ENCODE measurements around the gene PLPP4. TPM values are rescaled to one million over a fixed set of nuclear protein-coding genes. Genes with fewer than 3 reads are reported as not detected.

PLPP4 gene
- total and polyA plus RNA-seq, 2 experiments from 2014 or later = 30.0 to 34.4 TPM

DNA sequence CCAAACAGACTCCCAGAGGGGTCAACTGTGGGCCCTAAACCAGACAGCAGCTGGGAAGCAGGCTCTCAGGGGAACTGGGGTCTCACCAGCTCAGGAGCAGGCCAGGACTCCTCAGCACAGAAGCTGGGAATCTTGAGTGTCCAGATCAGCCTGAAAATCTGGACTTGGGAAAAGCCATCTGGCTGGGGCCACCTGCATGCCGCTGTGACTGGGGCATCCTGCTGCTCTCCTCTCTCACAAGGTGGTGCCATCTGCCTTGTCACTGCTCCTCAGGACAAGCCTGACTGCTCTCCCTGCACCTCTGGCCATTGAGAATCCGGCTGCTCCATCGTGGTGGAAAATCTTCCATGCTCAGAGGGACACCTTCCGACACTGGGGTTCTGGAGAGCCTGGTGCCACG, 141.4 kb downstream of the PLPP4 start:
- WGBS, 2 experiments (ENCODE audit: low coverage in 1 of 2, low lambda C conversion rate in 2 of 2, missing lambda C conversion rate in 2 of 2) = 67 to 69% methylated on average over 5 of the region's 5 CpGs
- no peak for TF ChIP-seq EZH2 (IDR thresholded peaks at IDR 0.05; ENCODE audit: insufficient read depth, poor library complexity, severe bottlenecking)
- no peak for TF ChIP-seq EZH2phosphoT487 (IDR thresholded peaks at IDR 0.05; ENCODE audit: insufficient read depth, low read depth)
- no peak overlapping the region for H2AFZ ChIP-seq

DNA sequence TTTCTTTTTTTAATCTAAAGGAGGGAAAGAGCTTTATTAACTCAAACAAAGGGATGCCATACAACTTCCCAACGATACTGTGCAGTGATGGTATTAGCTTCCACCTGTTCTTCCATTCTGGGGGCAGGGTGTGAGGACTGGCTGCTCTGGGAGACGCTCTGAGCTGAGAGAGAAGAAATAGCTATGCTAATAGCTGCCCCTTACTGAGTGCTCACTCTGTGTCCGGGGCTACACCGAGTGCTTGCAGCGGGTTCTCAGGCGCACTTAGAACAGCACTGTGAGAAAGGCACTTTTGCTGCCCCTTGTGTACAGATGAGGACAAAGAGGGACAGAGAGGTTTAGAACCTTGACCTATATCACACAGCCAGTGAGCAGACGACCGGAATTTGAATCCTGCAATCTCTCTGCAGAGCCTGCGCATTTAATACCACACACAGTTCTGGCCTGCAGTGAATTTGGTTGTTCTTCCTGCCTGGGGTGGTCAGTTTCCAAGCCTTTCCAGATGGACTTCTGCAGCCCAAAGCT, 142.2 kb downstream of the PLPP4 start:
- TF ChIP-seq EZH2 (IDR thresholded peaks at IDR 0.05; ENCODE audit: insufficient read depth, poor library complexity, severe bottlenecking) (no peak), EZH2phosphoT487 (IDR thresholded peaks at IDR 0.05; ENCODE audit: insufficient read depth, low read depth) (no peak)
- DNase-seq = no peak
- H3F3A ChIP-seq (ENCODE audit: insufficient read depth) = no peaks in the 10 kb centered on the region
- no peak overlapping the region for H3K9ac ChIP-seq
- no peak overlapping the region for H3K4me3 ChIP-seq
- in situ Hi-C loops (cut with MboI) = no loop called here
- no peaks in the 10 kb centered on the region for H3K9me3 ChIP-seq (ENCODE audit: low read depth)
- no peak overlapping the region for H3K4me2 ChIP-seq (ENCODE audit: unreplicated experiment)
- H4K20me1 ChIP-seq (ENCODE audit: insufficient read depth) = no peaks in the 10 kb centered on the region
- no peaks in the 10 kb centered on the region for H3K27me3 ChIP-seq (replicated peaks; ENCODE audit: insufficient read depth)
- no peaks in the 10 kb centered on the region for H3K9me2 ChIP-seq (ENCODE audit: insufficient read depth)
- no peak overlapping the region for H2AFZ ChIP-seq
- 80% methylated on average over 9 of the region's 9 CpGs for whole genome bisulfite sequencing, 2 experiments (ENCODE audit: low coverage in 1 of 2, low lambda C conversion rate in 2 of 2, missing lambda C conversion rate in 2 of 2)
- H3K4me1 ChIP-seq (ENCODE audit: insufficient read depth) = no peaks in the 10 kb centered on the region
- no peak overlapping the region for H3K27ac ChIP-seq
- H3K36me3 ChIP-seq (ENCODE audit: low read depth) = no peaks in the 10 kb centered on the region
- H3K79me2 ChIP-seq (ENCODE audit: insufficient read depth) = no peaks in the 10 kb centered on the region

More for the DNA sequence above, 141.4 kb downstream of the PLPP4 start:
- H3K36me3 ChIP-seq (ENCODE audit: low read depth) = no peaks in the 10 kb centered on the region
- no peak overlapping the region for H3K9ac ChIP-seq
- H3K27me3 ChIP-seq (replicated peaks; ENCODE audit: insufficient read depth) = no peaks in the 10 kb centered on the region
- no peaks in the 10 kb centered on the region for H3K9me3 ChIP-seq (ENCODE audit: low read depth)
- H3K4me2 ChIP-seq (ENCODE audit: unreplicated experiment) = no peak overlapping the region
- no peaks in the 10 kb centered on the region for H3F3A ChIP-seq (ENCODE audit: insufficient read depth)
- no peaks in the 10 kb centered on the region for H3K4me1 ChIP-seq (ENCODE audit: insufficient read depth)
- H3K9me2 ChIP-seq (ENCODE audit: insufficient read depth) = no peaks in the 10 kb centered on the region
- no peak overlapping the region for H3K4me3 ChIP-seq
- DNase-seq = no peak
- no peak overlapping the region for H3K27ac ChIP-seq
- H4K20me1 ChIP-seq (ENCODE audit: insufficient read depth) = no peaks in the 10 kb centered on the region
- H3K79me2 ChIP-seq (ENCODE audit: insufficient read depth) = no peaks in the 10 kb centered on the region
- in situ Hi-C loops (cut with MboI) = no loop called here

DNA sequence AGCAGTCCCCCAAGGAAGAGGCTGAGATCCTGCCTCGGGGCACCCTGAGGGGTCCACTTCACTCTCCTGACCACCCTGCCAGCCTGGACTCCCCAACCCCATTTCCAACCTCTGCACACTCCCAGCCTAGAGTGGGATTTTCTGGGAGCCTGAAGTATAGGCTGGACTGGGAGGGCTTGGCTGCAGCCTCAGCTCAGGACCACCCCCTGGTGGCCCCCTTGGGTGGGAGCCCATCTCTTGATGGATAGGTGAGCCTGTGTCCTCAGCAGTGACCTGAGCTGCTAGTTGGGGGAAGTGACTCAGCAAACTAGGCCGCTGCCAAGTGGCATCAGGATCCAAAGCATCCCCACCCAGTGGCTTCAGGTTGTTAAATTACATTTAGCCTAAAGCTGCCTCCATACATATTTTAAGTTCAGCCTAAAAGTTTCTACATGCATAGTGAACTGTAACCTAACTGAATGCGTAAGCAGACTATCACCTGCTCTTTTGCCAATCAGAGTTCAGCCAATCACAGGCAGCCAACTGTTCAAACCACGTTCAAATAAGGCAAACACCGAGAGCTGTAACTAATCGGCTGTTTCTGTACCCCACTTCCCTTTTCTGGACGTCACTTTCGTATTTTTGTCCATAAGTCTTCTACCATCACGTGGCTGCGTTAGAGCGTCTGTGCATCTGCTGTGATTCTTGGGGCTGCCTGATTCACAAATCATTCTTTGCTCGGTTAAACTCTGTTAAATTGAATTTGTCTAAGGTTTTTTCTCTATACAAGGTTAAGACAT, 144.0 kb downstream of the PLPP4 start:
- Histone ChIP-seq H3K4me1 (ENCODE audit: insufficient read depth) (no peaks in the 10 kb centered on the region), H2AFZ (no peak overlapping the region), H3K9me2 (ENCODE audit: insufficient read depth) (no peaks in the 10 kb centered on the region), H3K36me3 (ENCODE audit: low read depth) (no peaks in the 10 kb centered on the region), H3K27ac (no peak overlapping the region), H3K4me3 (no peak overlapping the region), H3K79me2 (ENCODE audit: insufficient read depth) (no peaks in the 10 kb centered on the region), H3K27me3 (replicated peaks; ENCODE audit: insufficient read depth) (no peaks in the 10 kb centered on the region), H3K4me2 (ENCODE audit: unreplicated experiment) (no peak overlapping the region), H3K9ac (no peak overlapping the region), H3F3A (ENCODE audit: insufficient read depth) (no peaks in the 10 kb centered on the region), H4K20me1 (ENCODE audit: insufficient read depth) (no peaks in the 10 kb centered on the region), H3K9me3 (ENCODE audit: low read depth) (no peaks in the 10 kb centered on the region)
- in situ Hi-C loops (cut with MboI) = no loop called here
- TF ChIP-seq EZH2phosphoT487 (IDR thresholded peaks at IDR 0.05; ENCODE audit: insufficient read depth, low read depth) = no peak
- no peak for TF ChIP-seq EZH2 (IDR thresholded peaks at IDR 0.05; ENCODE audit: insufficient read depth, poor library complexity, severe bottlenecking)
- DNase-seq = peak; percentile 40
- WGBS, 2 experiments (ENCODE audit: low coverage in 1 of 2, low lambda C conversion rate in 2 of 2, missing lambda C conversion rate in 2 of 2) = 72 to 79% methylated on average over 12 of the region's 12 CpGs

DNA sequence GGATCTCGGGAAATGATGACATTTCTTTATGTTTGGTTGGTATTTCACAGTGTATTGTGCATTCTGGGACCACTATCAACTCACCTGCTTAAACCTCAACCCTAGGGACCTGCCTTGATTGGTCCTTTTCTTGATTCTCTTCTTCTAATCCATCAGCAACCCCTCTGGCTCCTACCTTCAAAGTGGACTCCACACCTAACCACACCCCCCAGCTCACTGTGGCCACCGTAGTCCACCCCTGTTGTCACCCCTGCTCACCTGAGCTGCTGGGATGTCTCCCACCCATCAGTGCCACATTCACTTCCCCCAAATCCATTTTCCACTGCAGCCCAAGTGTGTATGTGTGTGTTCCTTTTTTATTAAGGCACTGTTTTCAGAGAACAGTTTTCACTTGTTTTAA, 145.0 kb downstream of the PLPP4 start:
- WGBS, 2 experiments (ENCODE audit: low coverage in 1 of 2, low lambda C conversion rate in 2 of 2, missing lambda C conversion rate in 2 of 2) = 70 to 80% methylated on average over 2 of the region's 2 CpGs

More for the DNA sequence above, 145.0 kb downstream of the PLPP4 start:
- Histone ChIP-seq H2AFZ (no peak overlapping the region), H3K27ac (no peak overlapping the region), H3K9me3 (ENCODE audit: low read depth) (no peaks in the 10 kb centered on the region), H3F3A (ENCODE audit: insufficient read depth) (0 out of 2 replicates have a peak, but pooled peaks cover 2% of the 10 kb centered on the region), H3K27me3 (replicated peaks; ENCODE audit: insufficient read depth) (no peaks in the 10 kb centered on the region), H3K4me1 (ENCODE audit: insufficient read depth) (peaks cover 1% of the 10 kb centered on the region), H3K9ac (no peak overlapping the region), H3K4me2 (ENCODE audit: unreplicated experiment) (no peak overlapping the region), H4K20me1 (ENCODE audit: insufficient read depth) (no peaks in the 10 kb centered on the region), H3K79me2 (ENCODE audit: insufficient read depth) (no peaks in the 10 kb centered on the region), H3K4me3 (no peak overlapping the region), H3K9me2 (ENCODE audit: insufficient read depth) (peaks cover 1% of the 10 kb centered on the region; the same call in 1 of the 2 replicates), H3K36me3 (ENCODE audit: low read depth) (no peaks in the 10 kb centered on the region)
- TF ChIP-seq EZH2 (IDR thresholded peaks at IDR 0.05; ENCODE audit: insufficient read depth, poor library complexity, severe bottlenecking) = no peak
- no peak for TF ChIP-seq EZH2phosphoT487 (IDR thresholded peaks at IDR 0.05; ENCODE audit: insufficient read depth, low read depth)
- in situ Hi-C loops (cut with MboI) = no loop called here
- DNase-seq = no peak

Measured in GM23248 (cell line).